Brain pericyte (primary cell): ENCODE data around the gene CNTN5.
A peak's percentile ranks its signal among the peaks of the same experiment; 100 is the strongest.

Experiments
- DNase-seq: peaks from one replicate; pipeline ENCODE4 v3.0.0-alpha.2; 2012; ENCODE audit warnings: low read depth, low spot score

Gene CNTN5

GRCh38 chr11:99918761-99919160 lies 898.0 kb downstream of the CNTN5 start:
- DNase-seq: no peak

- no peak for DNase-seq
Observed at GRCh38 chr11:99920956-99921355, 900.2 kb downstream of the CNTN5 start.

- no peak for DNase-seq
Observed at GRCh38 chr11:99925968-99926367, 905.2 kb downstream of the CNTN5 start.

GRCh38 chr11:99932684-99933083 lies 911.9 kb downstream of the CNTN5 start:
- DNase-seq: no peak

- DNase-seq: no peak
Observed at GRCh38 chr11:99934008-99934407, 913.3 kb downstream of the CNTN5 start.

- no peak for DNase-seq
Observed at GRCh38 chr11:99937330-99937729, 916.6 kb downstream of the CNTN5 start.

GRCh38 chr11:99952816-99953215 lies 932.1 kb downstream of the CNTN5 start:
- peak; percentile 32 for DNase-seq

GRCh38 chr11:99960536-99960935 lies 939.8 kb downstream of the CNTN5 start:
- no peak for DNase-seq

- no peak for DNase-seq
Observed at GRCh38 chr11:99968336-99968735, 947.6 kb downstream of the CNTN5 start.

GRCh38 chr11:99973993-99974392 lies 953.2 kb downstream of the CNTN5 start:
- no peak for DNase-seq

GRCh38 chr11:99979042-99979441 lies 958.3 kb downstream of the CNTN5 start:
- DNase-seq: no peak

GRCh38 chr11:99987821-99988470 lies 967.2 kb downstream of the CNTN5 start:
- no peak for DNase-seq

GRCh38 chr11:99988471-99988837 lies 967.7 kb downstream of the CNTN5 start:
- no peak for DNase-seq

- no peak for DNase-seq
Observed at GRCh38 chr11:100003985-100004384, 983.2 kb downstream of the CNTN5 start.

- DNase-seq: no peak
Observed at GRCh38 chr11:100004541-100004940, 983.8 kb downstream of the CNTN5 start.

- DNase-seq: no peak
Observed at GRCh38 chr11:100008417-100008816, 987.7 kb downstream of the CNTN5 start.

- DNase-seq: no peak
Observed at GRCh38 chr11:100009728-100010127, 989.0 kb downstream of the CNTN5 start.

- DNase-seq: no peak
Observed at GRCh38 chr11:100010393-100010792, 989.6 kb downstream of the CNTN5 start.

GRCh38 chr11:100011697-100012096 lies 990.9 kb downstream of the CNTN5 start:
- no peak for DNase-seq

GRCh38 chr11:100013011-100013410 lies 992.3 kb downstream of the CNTN5 start:
- DNase-seq: no peak

GRCh38 chr11:100031973-100032372 lies 1011.2 kb downstream of the CNTN5 start:
- no peak for DNase-seq

GRCh38 chr11:100061006-100061405 lies 1040.3 kb downstream of the CNTN5 start:
- DNase-seq: no peak

- DNase-seq: no peak
Observed at GRCh38 chr11:100066399-100066798, 1045.7 kb downstream of the CNTN5 start.

GRCh38 chr11:100068116-100068515 lies 1047.4 kb downstream of the CNTN5 start:
- DNase-seq: no peak
